ENCODE measurements around the gene KLHL26.

DNA sequence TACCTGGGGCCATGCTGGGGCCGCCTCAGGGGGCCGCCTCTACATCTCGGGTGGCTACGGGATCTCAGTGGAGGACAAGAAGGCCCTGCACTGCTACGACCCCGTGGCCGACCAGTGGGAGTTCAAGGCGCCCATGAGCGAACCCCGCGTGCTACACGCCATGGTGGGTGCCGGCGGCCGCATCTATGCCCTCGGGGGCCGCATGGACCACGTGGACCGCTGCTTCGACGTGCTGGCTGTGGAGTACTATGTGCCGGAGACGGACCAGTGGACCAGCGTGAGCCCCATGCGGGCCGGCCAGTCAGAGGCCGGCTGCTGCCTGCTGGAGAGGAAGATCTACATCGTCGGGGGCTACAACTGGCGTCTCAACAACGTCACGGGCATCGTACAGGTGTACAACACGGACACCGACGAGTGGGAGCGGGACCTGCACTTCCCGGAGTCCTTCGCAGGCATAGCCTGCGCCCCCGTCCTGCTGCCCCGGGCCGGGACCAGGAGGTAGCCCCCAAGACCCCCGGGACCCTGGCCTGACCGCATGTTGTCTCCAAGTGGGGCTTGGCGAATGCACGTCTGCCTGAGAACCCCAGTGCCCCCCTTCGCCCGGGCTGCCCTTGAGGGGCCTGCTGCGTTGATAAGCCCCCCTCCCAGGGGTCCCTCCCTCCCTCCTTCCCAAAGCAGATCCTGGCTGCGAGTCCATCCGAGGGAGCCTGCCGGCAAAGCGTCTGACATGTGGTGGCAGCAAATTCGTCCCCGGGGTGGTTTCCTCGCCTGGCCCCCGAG, 32.1 kb downstream of the KLHL26 start:
- TF ChIP-seq, protein P1, sequence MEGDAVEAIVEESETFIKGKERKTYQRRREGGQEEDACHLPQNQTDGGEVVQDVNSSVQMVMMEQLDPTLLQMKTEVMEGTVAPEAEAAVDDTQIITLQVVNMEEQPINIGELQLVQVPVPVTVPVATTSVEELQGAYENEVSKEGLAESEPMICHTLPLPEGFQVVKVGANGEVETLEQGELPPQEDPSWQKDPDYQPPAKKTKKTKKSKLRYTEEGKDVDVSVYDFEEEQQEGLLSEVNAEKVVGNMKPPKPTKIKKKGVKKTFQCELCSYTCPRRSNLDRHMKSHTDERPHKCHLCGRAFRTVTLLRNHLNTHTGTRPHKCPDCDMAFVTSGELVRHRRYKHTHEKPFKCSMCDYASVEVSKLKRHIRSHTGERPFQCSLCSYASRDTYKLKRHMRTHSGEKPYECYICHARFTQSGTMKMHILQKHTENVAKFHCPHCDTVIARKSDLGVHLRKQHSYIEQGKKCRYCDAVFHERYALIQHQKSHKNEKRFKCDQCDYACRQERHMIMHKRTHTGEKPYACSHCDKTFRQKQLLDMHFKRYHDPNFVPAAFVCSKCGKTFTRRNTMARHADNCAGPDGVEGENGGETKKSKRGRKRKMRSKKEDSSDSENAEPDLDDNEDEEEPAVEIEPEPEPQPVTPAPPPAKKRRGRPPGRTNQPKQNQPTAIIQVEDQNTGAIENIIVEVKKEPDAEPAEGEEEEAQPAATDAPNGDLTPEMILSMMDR (IDR thresholded peaks at IDR 0.05; ENCODE audit: poor library complexity, severe bottlenecking), result no peak
- no peak for TF ChIP-seq MXI1 (conservative IDR thresholded peaks at IDR 0.05; ENCODE audit: poor library complexity, severe bottlenecking)
- no peak for TF ChIP-seq POLR2AphosphoS5 (IDR thresholded peaks at IDR 0.05)
- TF ChIP-seq TAF1 (IDR thresholded peaks at IDR 0.05; ENCODE audit: low read depth), result no peak
- no peak for TF ChIP-seq EP300 (conservative IDR thresholded peaks at IDR 0.05; ENCODE audit: poor library complexity, severe bottlenecking)
- TF ChIP-seq, protein P2, sequence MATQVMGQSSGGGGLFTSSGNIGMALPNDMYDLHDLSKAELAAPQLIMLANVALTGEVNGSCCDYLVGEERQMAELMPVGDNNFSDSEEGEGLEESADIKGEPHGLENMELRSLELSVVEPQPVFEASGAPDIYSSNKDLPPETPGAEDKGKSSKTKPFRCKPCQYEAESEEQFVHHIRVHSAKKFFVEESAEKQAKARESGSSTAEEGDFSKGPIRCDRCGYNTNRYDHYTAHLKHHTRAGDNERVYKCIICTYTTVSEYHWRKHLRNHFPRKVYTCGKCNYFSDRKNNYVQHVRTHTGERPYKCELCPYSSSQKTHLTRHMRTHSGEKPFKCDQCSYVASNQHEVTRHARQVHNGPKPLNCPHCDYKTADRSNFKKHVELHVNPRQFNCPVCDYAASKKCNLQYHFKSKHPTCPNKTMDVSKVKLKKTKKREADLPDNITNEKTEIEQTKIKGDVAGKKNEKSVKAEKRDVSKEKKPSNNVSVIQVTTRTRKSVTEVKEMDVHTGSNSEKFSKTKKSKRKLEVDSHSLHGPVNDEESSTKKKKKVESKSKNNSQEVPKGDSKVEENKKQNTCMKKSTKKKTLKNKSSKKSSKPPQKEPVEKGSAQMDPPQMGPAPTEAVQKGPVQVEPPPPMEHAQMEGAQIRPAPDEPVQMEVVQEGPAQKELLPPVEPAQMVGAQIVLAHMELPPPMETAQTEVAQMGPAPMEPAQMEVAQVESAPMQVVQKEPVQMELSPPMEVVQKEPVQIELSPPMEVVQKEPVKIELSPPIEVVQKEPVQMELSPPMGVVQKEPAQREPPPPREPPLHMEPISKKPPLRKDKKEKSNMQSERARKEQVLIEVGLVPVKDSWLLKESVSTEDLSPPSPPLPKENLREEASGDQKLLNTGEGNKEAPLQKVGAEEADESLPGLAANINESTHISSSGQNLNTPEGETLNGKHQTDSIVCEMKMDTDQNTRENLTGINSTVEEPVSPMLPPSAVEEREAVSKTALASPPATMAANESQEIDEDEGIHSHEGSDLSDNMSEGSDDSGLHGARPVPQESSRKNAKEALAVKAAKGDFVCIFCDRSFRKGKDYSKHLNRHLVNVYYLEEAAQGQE (IDR thresholded peaks at IDR 0.05; ENCODE audit: borderline replicate concordance), result no peak
- TF ChIP-seq EZH2 (IDR thresholded peaks at IDR 0.05; ENCODE audit: borderline replicate concordance, insufficient read depth, low read length, poor library complexity, severe bottlenecking), result no peak
- no peak for TF ChIP-seq RAD21 (conservative IDR thresholded peaks at IDR 0.05)
- no peak for TF ChIP-seq SMC3 (conservative IDR thresholded peaks at IDR 0.05; ENCODE audit: poor library complexity)

Data from neural cell (in vitro differentiated cells).